Cardiac muscle cell (in vitro differentiated cells and primary cell): ENCODE data around the gene OBSL1. TPM values are rescaled to one million over a fixed set of nuclear protein-coding genes. Genes with fewer than 3 reads are reported as not detected.

Experiments used
- DNase-seq, 2 donors: peaks; one replicate each; pipeline versions ENCODE4 v3.0.0 to v3.0.0-alpha.2; 2010 to 2017; ENCODE audit warnings: low read depth in 1 of 2, low spot score in 1 of 2
- H3K27ac ChIP-seq: fragments of 200-600 bp; sonication (generic); 2 replicates; pipeline ENCODE4 v1.5.1; 2016
- H3K27me3 ChIP-seq: fragments of 200-600 bp; sonication (generic); 2 replicates; pipeline ENCODE4 v1.6.0; 2016; ENCODE audit warnings: control low read depth
- H3K36me3 ChIP-seq: fragments of 200-600 bp; sonication (generic); 2 replicates; pipeline ENCODE4 v1.5.1; 2016; ENCODE audit warnings: control low read depth
- H3K4me1 ChIP-seq: fragments of 200-600 bp; sonication (generic); 2 replicates; pipeline ENCODE4 v1.8.1; 2017; ENCODE audit warnings: low read depth, mild to moderate bottlenecking, mixed run types
- H3K4me3 ChIP-seq: fragments of 200-600 bp; sonication (generic); 2 replicates; pipeline ENCODE4 v1.5.1; 2016; ENCODE audit warnings: mild to moderate bottlenecking
- H3K9me3 ChIP-seq: fragments of 200-600 bp; sonication (generic); 2 replicates; pipeline ENCODE4 v1.5.1; 2017; ENCODE audit warnings: low read depth, mild to moderate bottlenecking, control low read depth
- CTCF ChIP-seq: IDR thresholded peaks from 2 replicates; pipeline ENCODE4 v1.5.1; 2012; ENCODE audit warnings: low read depth, mild to moderate bottlenecking, low read length
- polyA plus RNA-seq: library from polyadenylated mRNA; unstranded; fragments of >200 nt; fragmentation: Nextera tagmentation; extraction: Ambion mirVana; gene quantifications from 2 replicates; pipeline ENCODE4 v1.2.1, GENCODE V29; 2016
- total RNA-seq: library from RNA; depleted of rRNA; stranded (reverse); fragments of >200 nt; gene quantifications from 2 replicates; pipeline ENCODE4 v1.2.3, GENCODE V29; 2016

The OBSL1 gene
- total and polyA plus RNA-seq, 2 experiments from 2014 or later, result 276 to 746 TPM

- H3K27ac ChIP-seq, result peak overlapping the region; percentile 86
- H3K9me3 ChIP-seq, result no peaks in the 10 kb centered on the region
- no peak overlapping the region for H3K4me3 ChIP-seq
- DNase-seq, result no peak
- no peak for TF ChIP-seq CTCF
- peaks cover 54% of the 10 kb centered on the region for H3K4me1 ChIP-seq
- H3K27me3 ChIP-seq, result no peaks in the 10 kb centered on the region
- H3K36me3 ChIP-seq, result no peaks in the 10 kb centered on the region
These were observed 43.9 kb downstream of the OBSL1 start for GRCh38 chr2:219527472-219527871.

- Histone ChIP-seq H3K36me3 (no peaks in the 10 kb centered on the region), H3K9me3 (no peaks in the 10 kb centered on the region), H3K27me3 (no peaks in the 10 kb centered on the region), H3K4me3 (no peak overlapping the region), H3K27ac (peak overlapping the region; percentile 86), H3K4me1 (peaks cover 59% of the 10 kb centered on the region)
- TF ChIP-seq CTCF, result no peak
- DNase-seq, result peak in 1 of 2 donors; percentile 67
These were observed 44.3 kb downstream of the OBSL1 start for GRCh38 chr2:219527076-219527394.

DNA sequence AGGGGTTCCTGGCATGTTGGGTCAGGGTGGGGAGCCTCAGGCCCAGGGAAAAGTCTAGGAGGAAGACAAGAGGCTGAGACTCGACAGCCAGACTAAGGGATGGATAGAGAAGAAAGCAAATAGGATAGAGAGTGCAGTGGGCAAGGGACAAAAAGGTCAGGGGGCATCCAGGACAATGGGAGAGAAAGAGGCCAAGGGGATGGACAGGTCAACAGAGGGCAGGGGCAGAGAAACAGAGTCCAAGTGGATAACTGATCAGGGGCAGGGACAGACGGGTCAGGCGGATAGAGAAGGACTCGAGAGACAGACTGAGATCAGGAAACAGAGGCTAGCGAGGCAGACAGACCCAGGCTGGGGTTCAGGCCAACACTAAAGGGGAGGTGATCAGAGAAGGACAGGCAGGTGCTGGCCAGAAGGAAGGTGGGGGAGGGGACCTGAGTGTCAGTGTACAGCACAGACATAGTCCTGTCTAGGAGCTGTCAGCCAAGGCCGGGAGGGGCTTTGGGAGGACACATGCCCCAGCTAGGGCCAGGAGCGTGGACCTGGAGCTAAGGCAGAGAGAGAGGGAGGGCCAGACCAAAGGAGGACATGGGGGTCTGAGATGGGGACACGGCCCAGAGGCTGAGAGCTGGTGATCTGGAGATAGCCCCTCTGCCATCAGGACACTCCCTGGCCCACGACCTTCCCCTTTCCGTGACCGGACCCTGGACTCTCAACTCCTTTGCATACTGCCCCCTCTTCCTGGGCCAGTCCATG lies 44.8 kb downstream of the OBSL1 start:
- no peak for DNase-seq
- H3K4me3 ChIP-seq, result no peak overlapping the region
- no peaks in the 10 kb centered on the region for H3K27me3 ChIP-seq
- H3K4me1 ChIP-seq, result peaks cover 64% of the 10 kb centered on the region
- H3K27ac ChIP-seq, result peak overlapping the region; percentile 86
- no peaks in the 10 kb centered on the region for H3K9me3 ChIP-seq
- H3K36me3 ChIP-seq, result no peaks in the 10 kb centered on the region
- TF ChIP-seq CTCF, result no peak

GRCh38 chr2:219525533-219526232 lies 45.7 kb downstream of the OBSL1 start:
- no peak for TF ChIP-seq CTCF
- Histone ChIP-seq H3K27me3 (no peaks in the 10 kb centered on the region), H3K4me1 (peaks cover 72% of the 10 kb centered on the region)

DNA sequence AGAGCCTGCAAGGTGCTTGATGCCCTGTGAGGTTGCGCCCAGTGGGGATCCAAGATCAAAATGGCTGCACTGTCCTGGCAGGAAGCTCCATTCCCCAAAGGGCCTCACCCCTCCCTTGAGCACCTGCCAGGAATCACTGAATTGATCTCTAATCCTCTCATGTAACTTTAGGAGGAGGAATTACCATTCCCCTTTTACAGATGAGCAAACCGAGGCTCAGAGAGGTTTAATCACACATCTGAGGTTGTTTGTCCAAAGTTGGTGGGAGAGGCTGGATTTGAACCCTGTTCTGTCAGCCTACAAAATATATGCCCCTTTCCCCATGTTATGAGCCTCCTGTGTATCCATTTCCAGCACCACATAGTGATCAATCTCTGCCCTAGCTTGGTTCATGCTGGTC lies 46.5 kb downstream of the OBSL1 start:
- H3K36me3 ChIP-seq, result no peaks in the 10 kb centered on the region

More at GRCh38 chr2:219525533-219526232, 45.7 kb downstream of the OBSL1 start:
- H3K27ac ChIP-seq, result peak overlapping the region; percentile 86
- peak; percentile 70 to 84 for DNase-seq
- no peak overlapping the region for H3K4me3 ChIP-seq
- H3K9me3 ChIP-seq, result no peaks in the 10 kb centered on the region
- H3K36me3 ChIP-seq, result no peaks in the 10 kb centered on the region

More for the DNA sequence above, 46.5 kb downstream of the OBSL1 start:
- H3K9me3 ChIP-seq, result no peaks in the 10 kb centered on the region
- H3K27ac ChIP-seq, result peak overlapping the region; percentile 44
- H3K4me1 ChIP-seq, result peaks cover 79% of the 10 kb centered on the region
- no peak overlapping the region for H3K4me3 ChIP-seq
- DNase-seq, result no peak
- H3K27me3 ChIP-seq, result no peaks in the 10 kb centered on the region
- no peak for TF ChIP-seq CTCF
